ENCODE measurements around the gene MYO5B.

The MYO5B gene

GRCh38 chr18:50069422-50069821, 125.5 kb downstream of the MYO5B start:
- DNase-seq (ENCODE audit: low read depth): no peak

GRCh38 chr18:50065527-50065926, 129.4 kb downstream of the MYO5B start:
- DNase-seq (ENCODE audit: low read depth): no peak

- DNase-seq (ENCODE audit: low read depth): no peak
These were observed 129.9 kb downstream of the MYO5B start for GRCh38 chr18:50065039-50065438.

- no peak for DNase-seq (ENCODE audit: low read depth)
These were observed 132.9 kb downstream of the MYO5B start for GRCh38 chr18:50061876-50062517.

- DNase-seq (ENCODE audit: low read depth): no peak
These were observed 134.1 kb downstream of the MYO5B start for GRCh38 chr18:50060822-50061221.

GRCh38 chr18:50058731-50059130, 136.2 kb downstream of the MYO5B start:
- DNase-seq (ENCODE audit: low read depth): no peak

- no peak for DNase-seq (ENCODE audit: low read depth)
These were observed 137.9 kb downstream of the MYO5B start for GRCh38 chr18:50057009-50057408.

GRCh38 chr18:50056185-50056584, 138.8 kb downstream of the MYO5B start:
- no peak for DNase-seq (ENCODE audit: low read depth)

GRCh38 chr18:50055488-50055887, 139.5 kb downstream of the MYO5B start:
- DNase-seq (ENCODE audit: low read depth): no peak

- DNase-seq (ENCODE audit: low read depth): no peak
These were observed 141.8 kb downstream of the MYO5B start for GRCh38 chr18:50053111-50053510.

- DNase-seq (ENCODE audit: low read depth): no peak
These were observed 143.7 kb downstream of the MYO5B start for GRCh38 chr18:50051288-50051687.

- DNase-seq (ENCODE audit: low read depth): no peak
These were observed 149.8 kb downstream of the MYO5B start for GRCh38 chr18:50045126-50045525.

GRCh38 chr18:50044402-50044801, 150.5 kb downstream of the MYO5B start:
- DNase-seq (ENCODE audit: low read depth): no peak

GRCh38 chr18:50042611-50043010, 152.3 kb downstream of the MYO5B start:
- DNase-seq (ENCODE audit: low read depth): no peak

GRCh38 chr18:50039746-50040145, 155.2 kb downstream of the MYO5B start:
- DNase-seq (ENCODE audit: low read depth): no peak

- no peak for DNase-seq (ENCODE audit: low read depth)
These were observed 156.5 kb downstream of the MYO5B start for GRCh38 chr18:50038448-50038847.

- no peak for DNase-seq (ENCODE audit: low read depth)
These were observed 160.9 kb downstream of the MYO5B start for GRCh38 chr18:50034029-50034428.

- no peak for DNase-seq (ENCODE audit: low read depth)
These were observed 161.9 kb downstream of the MYO5B start for GRCh38 chr18:50033004-50033403.

- no peak for DNase-seq (ENCODE audit: low read depth)
These were observed 164.8 kb downstream of the MYO5B start for GRCh38 chr18:50030146-50030545.

GRCh38 chr18:50027996-50028395, 167.0 kb downstream of the MYO5B start:
- DNase-seq (ENCODE audit: low read depth): no peak

- DNase-seq (ENCODE audit: low read depth): no peak
These were observed 170.5 kb downstream of the MYO5B start for GRCh38 chr18:50024466-50024865.

GRCh38 chr18:50022985-50023384, 172.0 kb downstream of the MYO5B start:
- no peak for DNase-seq (ENCODE audit: low read depth)

GRCh38 chr18:50014606-50015005, 180.3 kb downstream of the MYO5B start:
- DNase-seq (ENCODE audit: low read depth): no peak

GRCh38 chr18:50013363-50014138, 181.4 kb downstream of the MYO5B start:
- no peak for DNase-seq (ENCODE audit: low read depth)

Measured in stimulated activated CD8-positive, alpha-beta memory T cell treated with anti-CD3 and anti-CD28 coated beads, Interleukin-15, amount 100 ng/mL, for 24 hours (primary cell).